ENCODE results near the gene LTBP1.

LTBP1 gene

GRCh38 chr2:32931519-32931918, 15.2 kb upstream of the LTBP1 start:
- DNase-seq, result no peak

GRCh38 chr2:32931945-32932709, 14.6 kb upstream of the LTBP1 start:
- DNase-seq, result no peak

- DNase-seq, result no peak
These were observed 13.7 kb upstream of the LTBP1 start for GRCh38 chr2:32932825-32933755.

- no peak for DNase-seq
These were observed 13.0 kb upstream of the LTBP1 start for GRCh38 chr2:32933756-32934095.

- DNase-seq, result no peak
These were observed 8.9 kb upstream of the LTBP1 start for GRCh38 chr2:32937602-32938448.

GRCh38 chr2:32938934-32939333, 7.8 kb upstream of the LTBP1 start:
- DNase-seq, result no peak

- DNase-seq, result no peak
These were observed 6.3 kb upstream of the LTBP1 start for GRCh38 chr2:32940316-32940997.

GRCh38 chr2:32941944-32942690, 4.6 kb upstream of the LTBP1 start:
- no peak for DNase-seq

- no peak for DNase-seq
These were observed 3.8 kb upstream of the LTBP1 start for GRCh38 chr2:32942793-32943485.

- no peak for DNase-seq
These were observed 1.5 kb upstream of the LTBP1 start for GRCh38 chr2:32945286-32945685.

GRCh38 chr2:32947076-32947483, 327 bp downstream of the LTBP1 start:
- peak in 3 of 56 donors; percentile 28 to 44 (median 31) for DNase-seq

- peak in 7 of 56 donors; percentile 2 to 28 (median 17) for DNase-seq
These were observed 861 bp downstream of the LTBP1 start for GRCh38 chr2:32947484-32948143.

- no peak for DNase-seq
These were observed 1.5 kb downstream of the LTBP1 start for GRCh38 chr2:32948266-32948665.

- no peak for DNase-seq
These were observed 2.5 kb downstream of the LTBP1 start for GRCh38 chr2:32949260-32949659.

- DNase-seq, result no peak
These were observed 4.9 kb downstream of the LTBP1 start for GRCh38 chr2:32951672-32952071.

GRCh38 chr2:32952761-32953476, 6.2 kb downstream of the LTBP1 start:
- peak in 2 of 56 donors; percentile 6 to 14 for DNase-seq

- DNase-seq, result no peak
These were observed 7.5 kb downstream of the LTBP1 start for GRCh38 chr2:32954206-32954605.

GRCh38 chr2:32958821-32959220, 12.1 kb downstream of the LTBP1 start:
- DNase-seq, result no peak
